Measurements from ENCODE around the gene HLA-A.

DNA sequence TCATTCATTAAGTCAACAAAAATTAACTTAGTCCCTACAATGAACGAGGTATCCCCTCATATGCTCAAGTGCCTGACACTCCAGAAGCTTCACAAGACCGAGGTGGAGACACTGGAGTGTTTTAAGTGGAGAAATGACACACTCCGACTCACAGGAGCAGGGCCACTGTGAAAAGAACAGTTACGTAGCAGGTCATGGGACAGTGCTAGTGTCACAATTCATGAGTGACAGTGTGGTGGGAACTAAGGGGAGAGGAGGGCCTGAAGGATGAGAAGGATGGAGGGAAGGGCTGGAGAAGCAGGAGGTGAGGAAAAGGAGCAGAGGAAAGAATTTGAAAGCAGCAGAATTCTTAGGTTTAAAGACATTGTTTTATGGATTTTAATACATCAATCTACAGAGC is 1.3 kb upstream of the HLA-A start:
- TF ChIP-seq, protein P1, sequence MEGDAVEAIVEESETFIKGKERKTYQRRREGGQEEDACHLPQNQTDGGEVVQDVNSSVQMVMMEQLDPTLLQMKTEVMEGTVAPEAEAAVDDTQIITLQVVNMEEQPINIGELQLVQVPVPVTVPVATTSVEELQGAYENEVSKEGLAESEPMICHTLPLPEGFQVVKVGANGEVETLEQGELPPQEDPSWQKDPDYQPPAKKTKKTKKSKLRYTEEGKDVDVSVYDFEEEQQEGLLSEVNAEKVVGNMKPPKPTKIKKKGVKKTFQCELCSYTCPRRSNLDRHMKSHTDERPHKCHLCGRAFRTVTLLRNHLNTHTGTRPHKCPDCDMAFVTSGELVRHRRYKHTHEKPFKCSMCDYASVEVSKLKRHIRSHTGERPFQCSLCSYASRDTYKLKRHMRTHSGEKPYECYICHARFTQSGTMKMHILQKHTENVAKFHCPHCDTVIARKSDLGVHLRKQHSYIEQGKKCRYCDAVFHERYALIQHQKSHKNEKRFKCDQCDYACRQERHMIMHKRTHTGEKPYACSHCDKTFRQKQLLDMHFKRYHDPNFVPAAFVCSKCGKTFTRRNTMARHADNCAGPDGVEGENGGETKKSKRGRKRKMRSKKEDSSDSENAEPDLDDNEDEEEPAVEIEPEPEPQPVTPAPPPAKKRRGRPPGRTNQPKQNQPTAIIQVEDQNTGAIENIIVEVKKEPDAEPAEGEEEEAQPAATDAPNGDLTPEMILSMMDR (IDR thresholded peaks at IDR 0.05): no peak
- no peak for TF ChIP-seq POLR2A (IDR thresholded peaks at IDR 0.05)
